Cortex of kidney (tissue), 1 donor: ENCODE measurements around the gene PAK5.
"Not testable (repeated sequence)": the region's sequence is repeated elsewhere in the genome, so short reads cannot be mapped to it uniquely, and the experiment has no call there.

Experiments used
- DNase-seq: peaks from one replicate; lab custom pipeline; 2025; lab: John Stamatoyannopoulos, UW

The PAK5 gene

GRCh38 chr20:9685011-9685410 is 153.9 kb downstream of the PAK5 start:
- DNase-seq, result no peak

- DNase-seq, result no peak
Observed at GRCh38 chr20:9677100-9677623, 161.7 kb downstream of the PAK5 start.

GRCh38 chr20:9672981-9673380 is 165.9 kb downstream of the PAK5 start:
- no peak for DNase-seq

- no peak for DNase-seq
Observed at GRCh38 chr20:9672027-9672426, 166.8 kb downstream of the PAK5 start.

- no peak for DNase-seq
Observed at GRCh38 chr20:9668381-9668780, 170.5 kb downstream of the PAK5 start.

- DNase-seq, result no peak
Observed at GRCh38 chr20:9663423-9663822, 175.5 kb downstream of the PAK5 start.

- no peak for DNase-seq
Observed at GRCh38 chr20:9660236-9660868, 178.5 kb downstream of the PAK5 start.

GRCh38 chr20:9647741-9648140 is 191.1 kb downstream of the PAK5 start:
- DNase-seq, result no peak

GRCh38 chr20:9646375-9646774 is 192.5 kb downstream of the PAK5 start:
- DNase-seq, result no peak

- DNase-seq, result no peak
Observed at GRCh38 chr20:9642882-9643281, 196.0 kb downstream of the PAK5 start.

GRCh38 chr20:9641499-9642000 is 197.3 kb downstream of the PAK5 start:
- not testable (repeated sequence) for DNase-seq

- DNase-seq, result no peak
Observed at GRCh38 chr20:9637889-9638288, 201.0 kb downstream of the PAK5 start.

GRCh38 chr20:9635750-9636149 is 203.1 kb downstream of the PAK5 start:
- no peak for DNase-seq

- DNase-seq, result no peak
Observed at GRCh38 chr20:9634327-9634726, 204.5 kb downstream of the PAK5 start.

GRCh38 chr20:9632991-9633390 is 205.9 kb downstream of the PAK5 start:
- DNase-seq, result no peak

GRCh38 chr20:9632265-9632664 is 206.6 kb downstream of the PAK5 start:
- no peak for DNase-seq

GRCh38 chr20:9630554-9630953 is 208.3 kb downstream of the PAK5 start:
- no peak for DNase-seq

- DNase-seq, result no peak
Observed at GRCh38 chr20:9629831-9630230, 209.0 kb downstream of the PAK5 start.

GRCh38 chr20:9628589-9628988 is 210.3 kb downstream of the PAK5 start:
- no peak for DNase-seq

- DNase-seq, result no peak
Observed at GRCh38 chr20:9628141-9628540, 210.7 kb downstream of the PAK5 start.

- DNase-seq, result no peak
Observed at GRCh38 chr20:9627219-9627618, 211.7 kb downstream of the PAK5 start.

- DNase-seq, result no peak
Observed at GRCh38 chr20:9626357-9626756, 212.5 kb downstream of the PAK5 start.

- no peak for DNase-seq
Observed at GRCh38 chr20:9617940-9618339, 220.9 kb downstream of the PAK5 start.

- DNase-seq, result no peak
Observed at GRCh38 chr20:9616833-9617461, 221.9 kb downstream of the PAK5 start.
